NOMO-1 treated with DMSO at 0.1 percent for 48 hours (cell line): ENCODE measurements around the gene TMEM256.

Experiments used
- DNase-seq: peaks from one replicate; lab custom pipeline; 2025; ENCODE audit not compliant: unreplicated experiment; lab: John Stamatoyannopoulos, UW

The TMEM256 gene

DNA sequence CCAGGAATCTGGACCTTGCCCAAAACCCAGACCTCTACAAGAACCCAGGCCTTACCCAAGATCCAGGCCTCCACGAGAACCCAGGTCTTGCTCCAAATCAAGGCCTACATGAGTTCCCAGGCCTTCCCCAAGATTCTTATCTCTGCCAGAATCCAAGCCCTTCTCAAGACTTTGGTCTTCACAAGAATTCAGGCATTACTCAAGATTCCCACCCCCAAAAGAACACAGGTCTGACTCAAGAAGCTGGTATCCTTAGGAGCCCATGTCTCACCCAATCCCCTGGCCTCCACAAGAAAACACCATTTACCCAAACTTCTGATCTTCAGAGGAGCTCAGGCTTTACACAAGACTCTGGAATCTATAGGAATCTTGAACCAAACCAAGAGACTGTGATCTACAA lies 27.3 kb upstream of the TMEM256 start:
- no peak for DNase-seq

DNA sequence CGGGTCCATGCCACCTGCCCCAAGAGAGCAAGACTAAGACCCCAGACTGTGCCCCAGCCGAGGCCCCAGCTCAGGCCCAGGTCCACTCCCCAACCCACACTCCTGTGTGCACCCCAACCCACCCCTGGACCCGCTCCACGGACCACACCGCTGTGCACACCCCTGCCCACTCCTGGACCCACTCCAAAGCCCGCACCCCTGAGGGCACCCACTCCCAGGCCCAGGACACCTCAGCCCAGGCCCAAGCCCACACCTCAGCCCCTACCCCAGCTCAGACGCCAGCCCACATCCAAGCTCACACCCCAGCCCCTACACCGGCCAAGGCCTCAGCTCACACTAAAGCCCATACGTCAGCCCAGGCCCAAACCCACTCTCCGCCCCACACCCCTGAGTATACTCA lies 25.8 kb upstream of the TMEM256 start:
- no peak for DNase-seq

GRCh38 chr17:7428557-7428956 lies 24.7 kb upstream of the TMEM256 start, which contains the start of gene SPEM3:
Gene SPEM3 (plus strand): TSS chr17:7428857. CDS start chr17:7428903, 46 bp downstream.
- DNase-seq = no peak

GRCh38 chr17:7427549-7427948 lies 23.7 kb upstream of the TMEM256 start:
- DNase-seq = no peak

DNA sequence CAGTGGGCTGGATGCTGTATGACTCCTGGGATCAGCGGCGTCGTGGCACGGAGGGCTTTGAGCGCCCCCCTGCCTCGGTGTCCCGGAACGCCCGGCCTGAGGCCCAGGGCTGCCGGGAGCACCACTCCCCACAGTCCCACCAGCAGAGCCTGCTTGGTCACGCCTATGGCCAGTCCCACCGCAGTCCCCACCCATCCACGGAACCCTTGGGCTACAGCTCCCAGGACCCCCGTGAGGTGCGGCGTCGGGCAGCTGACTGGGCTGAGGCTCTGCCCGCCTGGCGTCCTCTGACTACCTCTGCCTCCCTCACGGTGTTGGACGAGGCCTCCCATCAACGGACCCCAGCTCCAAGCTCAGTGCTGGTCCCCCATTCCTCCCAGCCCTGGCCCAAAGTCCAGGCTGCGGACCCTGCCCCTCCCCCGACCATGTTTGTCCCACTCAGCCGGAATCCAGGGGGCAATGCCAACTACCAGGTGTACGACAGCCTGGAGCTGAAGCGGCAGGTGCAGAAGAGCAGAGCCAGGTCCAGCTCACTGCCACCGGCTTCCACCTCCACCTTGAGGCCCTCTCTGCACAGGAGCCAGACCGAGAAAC lies 23.1 kb upstream of the TMEM256 start:
- DNase-seq = no peak

DNA sequence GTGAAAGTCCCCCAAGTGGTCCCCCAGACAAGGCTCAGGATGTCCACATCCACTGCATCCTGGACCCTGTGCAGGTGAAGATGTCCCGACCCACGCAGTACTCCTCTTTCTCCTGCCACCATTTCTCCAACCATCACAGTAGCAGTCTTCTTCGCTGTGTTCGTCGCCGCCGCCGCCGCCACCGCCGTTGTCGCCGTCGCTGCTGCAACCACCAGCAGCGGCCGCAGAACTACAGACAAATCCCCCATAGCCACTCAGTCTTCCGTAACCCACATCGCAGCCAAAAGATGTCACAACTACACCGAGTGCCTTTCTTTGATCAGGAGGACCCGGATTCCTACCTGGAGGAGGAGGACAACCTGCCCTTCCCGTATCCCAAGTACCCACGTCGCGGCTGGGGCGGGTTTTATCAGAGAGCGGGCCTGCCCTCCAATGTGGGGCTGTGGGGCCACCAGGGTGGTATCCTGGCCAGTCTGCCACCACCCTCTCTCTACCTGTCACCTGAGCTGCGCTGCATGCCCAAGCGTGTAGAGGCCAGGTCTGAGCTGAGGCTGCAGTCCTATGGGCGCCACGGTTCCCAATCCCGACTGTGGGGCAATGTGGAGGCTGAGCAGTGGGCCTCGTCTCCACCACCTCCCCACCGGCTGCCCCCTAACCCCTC lies 22.4 kb upstream of the TMEM256 start:
- DNase-seq = no peak

DNA sequence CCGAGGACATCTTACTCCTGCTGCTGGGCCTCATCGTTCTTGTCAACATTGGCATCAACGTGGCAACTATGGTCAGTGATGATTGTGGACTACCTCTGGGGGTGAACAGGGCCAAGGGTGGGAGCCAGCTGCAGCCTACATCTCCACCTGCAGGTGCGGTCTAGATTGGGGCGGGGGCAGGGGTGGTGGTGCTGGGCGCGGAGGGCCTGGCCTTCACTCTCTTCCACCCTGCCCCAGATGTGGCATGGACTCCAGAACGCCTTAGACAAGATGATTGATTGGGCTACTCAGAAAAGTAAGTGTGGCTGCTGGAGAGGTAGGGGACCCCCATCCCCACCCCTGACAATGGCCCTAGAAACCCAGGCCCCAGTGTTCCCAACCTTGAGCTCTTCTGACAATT lies 21.9 kb upstream of the TMEM256 start:
- no peak for DNase-seq

DNA sequence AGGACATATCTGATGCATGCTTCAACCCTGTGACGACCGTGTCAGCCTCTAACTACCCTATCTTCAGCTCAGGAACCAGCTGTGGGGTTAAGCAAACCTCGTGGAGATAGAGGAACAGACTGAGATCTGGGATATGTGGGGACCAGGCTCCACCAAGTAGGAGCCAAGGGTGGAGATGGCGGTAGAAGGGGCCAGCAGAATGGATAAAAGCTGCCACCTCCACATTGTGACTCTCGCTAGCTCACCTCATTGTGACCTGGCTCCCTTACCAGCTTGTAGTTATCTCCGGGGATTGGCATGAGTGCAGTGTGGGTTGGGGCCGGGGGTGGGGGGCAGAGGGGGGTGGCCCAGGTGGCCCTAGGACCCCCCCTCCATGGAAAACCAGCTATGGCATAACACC lies 21.4 kb upstream of the TMEM256 start, which contains the start of gene SPEM2:
TSS of gene SPEM2 (plus strand) at position 301 of the 400 bp plus-strand sequence. CDS start at position 374, 73 bp downstream.
- no peak for DNase-seq

GRCh38 chr17:7423679-7424078 lies 19.8 kb upstream of the TMEM256 start:
- DNase-seq = no peak

- DNase-seq = no peak
Measured at GRCh38 chr17:7421186-7421585, 17.3 kb upstream of the TMEM256 start.

GRCh38 chr17:7419819-7420610 lies 16.1 kb upstream of the TMEM256 start, which contains the start of gene SPEM1:
Gene SPEM1 (plus strand): TSS chr17:7420324. CDS start chr17:7420385, 61 bp downstream.
- no peak for DNase-seq

DNA sequence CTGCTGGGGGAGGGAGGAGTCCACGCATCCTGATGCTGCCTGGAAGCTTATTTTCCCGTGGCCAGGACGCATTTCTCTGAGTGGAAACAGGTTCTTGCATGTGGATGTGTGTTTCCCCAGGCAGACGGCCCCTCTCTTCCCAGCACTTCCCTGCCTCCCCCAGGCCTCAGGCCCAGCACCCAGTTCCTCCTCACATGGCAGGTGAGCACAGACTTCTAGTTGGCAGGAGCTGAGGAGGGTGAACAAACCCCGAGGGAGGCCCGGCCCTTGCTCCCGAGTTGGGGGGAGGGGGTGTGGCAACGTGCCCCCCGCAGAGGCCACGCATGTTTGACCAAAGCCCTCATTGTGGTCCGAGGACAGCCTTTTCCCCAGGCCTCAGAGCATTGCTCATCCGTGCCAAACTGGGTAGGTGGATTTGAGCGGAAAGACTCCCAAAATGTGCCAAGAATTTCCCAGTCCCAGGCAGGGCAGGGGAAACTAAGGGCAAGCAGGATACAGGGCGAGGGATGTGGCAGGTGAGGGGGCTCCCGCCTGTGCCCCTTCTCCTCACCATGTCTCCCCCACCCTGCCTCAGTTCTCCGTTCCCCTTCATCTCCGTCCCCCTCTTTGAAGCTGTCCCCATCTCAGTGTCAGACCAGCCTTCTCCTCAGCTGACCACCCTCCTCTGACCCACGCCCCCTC lies 14.7 kb upstream of the TMEM256 start:
- no peak for DNase-seq

DNA sequence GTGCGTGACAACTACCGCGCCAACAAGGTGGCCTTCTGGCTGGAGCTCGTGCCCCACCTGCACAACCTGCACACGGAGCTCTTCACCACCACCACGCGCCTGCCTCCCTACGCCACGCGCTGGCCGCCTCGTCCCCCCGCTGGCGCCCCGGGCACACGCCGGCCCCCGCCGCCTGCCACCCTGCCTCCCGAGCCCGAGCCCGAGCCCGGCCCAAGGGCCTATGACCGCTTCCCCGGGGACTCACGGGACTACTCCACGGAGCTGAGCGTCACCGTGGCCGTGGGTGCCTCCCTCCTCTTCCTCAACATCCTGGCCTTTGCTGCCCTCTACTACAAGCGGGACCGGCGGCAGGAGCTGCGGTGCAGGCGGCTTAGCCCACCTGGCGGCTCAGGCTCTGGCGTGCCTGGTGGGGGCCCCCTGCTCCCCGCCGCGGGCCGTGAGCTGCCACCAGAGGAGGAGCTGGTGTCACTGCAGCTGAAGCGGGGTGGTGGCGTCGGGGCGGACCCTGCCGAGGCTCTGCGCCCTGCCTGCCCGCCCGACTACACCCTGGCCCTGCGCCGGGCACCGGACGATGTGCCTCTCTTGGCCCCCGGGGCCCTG lies 13.3 kb upstream of the TMEM256 start:
- no peak for DNase-seq

GRCh38 chr17:7416323-7416722 lies 12.4 kb upstream of the TMEM256 start:
- DNase-seq = no peak

- DNase-seq = no peak
Measured at GRCh38 chr17:7415784-7416183, 11.9 kb upstream of the TMEM256 start.

GRCh38 chr17:7414837-7415236 lies 10.9 kb upstream of the TMEM256 start:
- DNase-seq = no peak

- no peak for DNase-seq
Measured at GRCh38 chr17:7413346-7413985, 9.6 kb upstream of the TMEM256 start.

- no peak for DNase-seq
Measured at GRCh38 chr17:7411427-7411750, 7.5 kb upstream of the TMEM256 start.

DNA sequence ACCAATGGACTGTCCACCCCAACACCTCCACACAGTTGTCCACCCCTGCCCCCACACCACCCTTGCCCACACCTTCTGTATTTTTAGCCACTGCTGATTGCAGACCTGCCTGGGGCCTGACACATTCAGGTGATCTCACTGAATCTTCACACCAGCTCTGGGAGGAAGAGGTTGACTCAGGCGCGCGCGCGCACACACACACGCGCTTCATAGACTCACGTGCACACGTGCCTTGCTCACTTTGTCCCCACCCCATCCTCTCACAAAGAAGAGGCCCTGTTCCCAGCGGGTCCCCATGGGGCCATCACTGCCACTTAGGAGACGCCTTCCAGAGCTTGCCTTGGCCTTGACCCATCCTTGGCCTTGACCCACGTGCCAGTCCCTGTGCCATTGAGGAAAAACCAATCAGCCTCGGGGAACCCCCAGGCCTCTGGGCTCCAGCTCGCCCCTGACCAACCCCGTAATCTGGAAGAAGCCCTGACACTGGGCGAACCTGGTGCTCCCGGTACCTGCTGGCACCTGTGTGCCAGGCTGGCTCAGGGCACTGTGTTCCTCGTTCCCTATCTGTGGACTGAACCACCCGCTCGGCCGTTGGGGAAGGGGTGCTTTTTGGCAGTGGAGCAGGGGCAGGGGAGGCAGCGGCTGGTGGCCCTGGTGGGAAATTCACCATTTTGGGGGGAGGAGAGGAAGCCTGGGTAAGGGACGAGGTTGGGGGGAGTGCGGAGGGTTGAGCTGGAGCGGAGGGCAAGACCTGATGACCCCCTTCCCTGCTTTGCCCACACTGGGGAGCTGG lies 6.9 kb upstream of the TMEM256 start:
- DNase-seq = no peak

DNA sequence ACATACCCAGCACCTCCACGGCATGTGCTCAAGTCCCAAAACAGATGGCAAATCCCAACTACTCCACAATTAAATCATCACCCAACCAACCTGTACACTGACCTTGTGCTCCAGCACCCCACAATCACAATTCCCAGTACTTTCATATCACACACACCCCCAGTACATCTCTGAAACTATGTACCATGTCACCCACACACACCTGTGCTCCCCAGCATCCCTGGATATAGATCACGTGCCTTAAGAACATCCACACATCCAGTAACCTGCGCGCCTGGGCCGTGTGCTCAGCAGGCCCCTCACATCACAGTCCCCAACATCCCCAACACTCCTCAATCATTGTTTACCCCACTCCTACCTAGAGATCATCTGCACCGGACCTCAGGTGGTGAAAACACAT lies 5.8 kb upstream of the TMEM256 start:
- DNase-seq = no peak
